MCF 10A (cell line): ENCODE data around the gene NCEH1. TPM values are rescaled to one million over a fixed set of nuclear protein-coding genes. Genes with fewer than 3 reads are reported as not detected.

Experiments used
- BruUV-seq: library from RNA; stranded (reverse); fragments of 400-500 nt; replicated peaks from 2 replicates; lab custom pipeline; 2021; lab: Mats Ljungman, UMichigan
- CTCF ChIA-PET: fragments of 300-600 bp; sonication (Branson Sonifier 250); formaldehyde crosslinking; extraction: SDS; loops from one replicate; lab custom pipeline; 2021; ENCODE audit warnings: antibody characterized with exemption, inconsistent platforms; lab: Yijun Ruan, JAX
- POLR2A ChIA-PET: fragments of 300-600, 350-650 bp; sonication (Branson Sonifier 250); formaldehyde crosslinking; extraction: SDS; loops from one replicate; lab custom pipeline; 2020; ENCODE audit warnings: antibody characterized with exemption, inconsistent platforms; lab: Yijun Ruan, JAX
- DNase-seq: peaks from one replicate; pipeline ENCODE4 v3.0.0-alpha.2; 2018; ENCODE audit not compliant: unreplicated experiment
- H3K27ac Mint-ChIP-seq: one replicate; pipeline ENCODE4 v1.8.0; 2022; ENCODE audit warnings: mild to moderate bottlenecking, low read depth, mixed read lengths; ENCODE audit not compliant: unreplicated experiment
- H3K27me3 Mint-ChIP-seq: one replicate; pipeline ENCODE4 v1.8.0; 2022; ENCODE audit warnings: mixed read lengths; ENCODE audit not compliant: insufficient read depth, unreplicated experiment
- H3K36me3 Mint-ChIP-seq: one replicate; pipeline ENCODE4 v1.8.0; 2022; ENCODE audit warnings: mild to moderate bottlenecking, moderate library complexity, mixed read lengths; ENCODE audit not compliant: insufficient read depth, unreplicated experiment
- H3K4me1 Mint-ChIP-seq: one replicate; pipeline ENCODE4 v1.8.0; 2022; ENCODE audit warnings: mixed read lengths; ENCODE audit not compliant: insufficient read depth, unreplicated experiment
- H3K4me3 Mint-ChIP-seq: one replicate; pipeline ENCODE4 v1.8.0; 2022; ENCODE audit warnings: mild to moderate bottlenecking, moderate library complexity, mixed read lengths; ENCODE audit not compliant: unreplicated experiment
- H3K9me3 Mint-ChIP-seq: one replicate; pipeline ENCODE4 v1.8.0; 2022; ENCODE audit warnings: mixed read lengths; ENCODE audit not compliant: unreplicated experiment
- intact Hi-C: fragments of 100-400 bp; cut with micrococcal nuclease; formaldehyde crosslinking; loops from 2 replicates; pipeline ENCODE4 v1.14.1; 2022
- total RNA-seq: library from RNA; stranded (reverse); gene quantifications from 2 replicates; pipeline ENCODE4 v1.2.3, GENCODE V29; 2022
- TF ChIP-seq, protein P1 (sequence below): fragments of 200-600 bp; IDR thresholded peaks from one replicate; pipeline ENCODE4 v1.8.0; 2022; ENCODE audit warnings: antibody characterized with exemption, mild to moderate bottlenecking; ENCODE audit not compliant: unreplicated experiment

The NCEH1 gene
- total RNA-seq, 1 experiment from 2014 or later: 28.8 TPM

DNA sequence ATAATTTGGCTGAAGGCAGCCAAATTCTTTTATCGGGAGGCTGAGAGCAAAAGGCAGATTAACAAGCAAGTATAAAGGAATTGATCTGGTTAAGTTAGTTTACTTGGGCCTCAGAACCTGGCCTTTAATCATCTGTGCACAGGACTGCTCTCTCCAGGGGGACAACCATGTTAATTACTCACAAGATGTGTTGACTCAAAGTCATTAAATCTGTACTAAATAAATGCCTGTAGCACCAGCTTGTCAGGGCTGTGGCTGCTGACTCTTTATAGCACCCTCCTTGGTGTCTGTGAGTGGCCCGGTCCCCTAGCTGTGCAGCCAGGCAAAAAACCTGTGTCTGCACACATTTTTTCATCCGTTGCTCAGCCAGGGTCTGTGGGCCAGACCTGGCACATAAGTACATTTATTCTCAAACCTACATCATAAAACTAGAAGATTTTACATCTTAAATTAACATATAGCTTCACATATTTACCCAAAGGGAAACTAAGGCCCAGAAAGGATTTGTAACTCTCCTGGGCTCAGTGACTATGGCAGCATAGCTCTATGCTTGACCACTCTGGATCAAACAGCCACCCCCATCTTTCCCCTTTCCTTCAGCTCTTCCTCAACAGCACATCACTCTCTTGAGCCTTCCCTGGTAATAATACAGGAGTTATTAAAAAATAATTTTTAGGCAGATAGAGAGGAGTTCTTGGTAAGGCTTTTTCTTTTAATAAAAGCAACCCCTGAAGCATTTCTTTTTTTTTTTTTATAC, 51.4 kb downstream of the NCEH1 start:
- CTCF ChIA-PET: interaction anchor here (0.7 to 2.0 kb wide), 7 partner anchors 8 to 182 kb away, joined by 4 to 14 read pairs (median 4); no protein-coding TSS in a partner anchor
- peak overlapping the region; percentile 20 for H3K27ac Mint-ChIP-seq
- no peaks in the 10 kb centered on the region for H3K9me3 Mint-ChIP-seq
- POLR2A ChIA-PET: interaction anchor here (1.5 kb wide), 1 partner anchor 13 kb away, joined by 5 read pairs; no protein-coding TSS in a partner anchor
- TF ChIP-seq, protein P1, sequence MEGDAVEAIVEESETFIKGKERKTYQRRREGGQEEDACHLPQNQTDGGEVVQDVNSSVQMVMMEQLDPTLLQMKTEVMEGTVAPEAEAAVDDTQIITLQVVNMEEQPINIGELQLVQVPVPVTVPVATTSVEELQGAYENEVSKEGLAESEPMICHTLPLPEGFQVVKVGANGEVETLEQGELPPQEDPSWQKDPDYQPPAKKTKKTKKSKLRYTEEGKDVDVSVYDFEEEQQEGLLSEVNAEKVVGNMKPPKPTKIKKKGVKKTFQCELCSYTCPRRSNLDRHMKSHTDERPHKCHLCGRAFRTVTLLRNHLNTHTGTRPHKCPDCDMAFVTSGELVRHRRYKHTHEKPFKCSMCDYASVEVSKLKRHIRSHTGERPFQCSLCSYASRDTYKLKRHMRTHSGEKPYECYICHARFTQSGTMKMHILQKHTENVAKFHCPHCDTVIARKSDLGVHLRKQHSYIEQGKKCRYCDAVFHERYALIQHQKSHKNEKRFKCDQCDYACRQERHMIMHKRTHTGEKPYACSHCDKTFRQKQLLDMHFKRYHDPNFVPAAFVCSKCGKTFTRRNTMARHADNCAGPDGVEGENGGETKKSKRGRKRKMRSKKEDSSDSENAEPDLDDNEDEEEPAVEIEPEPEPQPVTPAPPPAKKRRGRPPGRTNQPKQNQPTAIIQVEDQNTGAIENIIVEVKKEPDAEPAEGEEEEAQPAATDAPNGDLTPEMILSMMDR: no peak
- BruUV-seq: no TSS peak
- H3K4me1 Mint-ChIP-seq: peaks cover 9% of the 10 kb centered on the region
- DNase-seq: no peak
- peaks cover 6% of the 10 kb centered on the region for H3K36me3 Mint-ChIP-seq
- H3K4me3 Mint-ChIP-seq: no peak overlapping the region
- no peaks in the 10 kb centered on the region for H3K27me3 Mint-ChIP-seq
- intact Hi-C loops: no loop called here

DNA sequence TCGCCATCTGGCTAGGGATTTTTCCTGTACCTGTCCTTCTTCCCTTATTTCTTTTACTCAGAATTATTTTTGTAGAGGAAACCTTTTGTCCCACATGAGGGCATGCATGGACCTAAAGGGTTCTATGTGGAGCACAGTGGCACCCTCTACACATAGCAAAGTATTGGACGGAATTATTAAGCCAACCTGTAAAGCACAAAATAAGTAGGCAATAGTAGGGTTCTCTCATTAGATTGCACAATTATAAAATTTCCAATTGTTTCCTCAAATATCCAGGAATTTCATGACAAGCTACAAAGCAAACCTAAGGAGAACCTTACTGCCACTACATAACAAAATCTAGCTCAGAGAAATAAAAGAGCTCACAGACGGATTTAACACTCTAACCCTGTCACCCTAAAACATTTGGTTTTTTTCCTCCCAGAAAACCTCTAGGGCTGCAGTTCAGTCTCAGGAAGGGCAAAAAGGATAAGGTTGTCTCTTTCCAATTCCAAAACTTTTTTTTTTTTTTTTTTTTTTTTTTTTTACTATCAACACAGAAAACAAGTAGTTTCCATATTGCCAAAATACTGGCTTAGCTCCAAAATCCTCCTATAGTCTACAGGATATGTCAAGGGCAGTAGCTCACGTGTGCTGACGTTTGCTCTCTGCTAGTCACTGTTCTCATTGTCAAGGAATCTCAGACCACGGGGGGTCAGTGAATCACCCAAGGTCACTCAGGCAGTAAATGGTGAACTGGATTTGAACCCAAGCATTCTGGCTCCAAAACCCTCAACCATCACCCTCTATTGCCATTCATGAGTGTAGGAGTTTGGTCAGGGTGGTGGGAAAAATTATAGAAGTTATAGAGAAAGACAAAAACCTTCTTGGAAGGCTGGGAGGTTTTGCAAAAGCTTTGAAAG, 52.3 kb downstream of the NCEH1 start:
- H3K4me3 Mint-ChIP-seq: no peak overlapping the region
- CTCF ChIA-PET: interaction anchor here (0.6 to 2.0 kb wide), 10 partner anchors 9 to 181 kb away, joined by 3 to 14 read pairs (median 4); no protein-coding TSS in a partner anchor
- intact Hi-C loops: no loop called here

DNA sequence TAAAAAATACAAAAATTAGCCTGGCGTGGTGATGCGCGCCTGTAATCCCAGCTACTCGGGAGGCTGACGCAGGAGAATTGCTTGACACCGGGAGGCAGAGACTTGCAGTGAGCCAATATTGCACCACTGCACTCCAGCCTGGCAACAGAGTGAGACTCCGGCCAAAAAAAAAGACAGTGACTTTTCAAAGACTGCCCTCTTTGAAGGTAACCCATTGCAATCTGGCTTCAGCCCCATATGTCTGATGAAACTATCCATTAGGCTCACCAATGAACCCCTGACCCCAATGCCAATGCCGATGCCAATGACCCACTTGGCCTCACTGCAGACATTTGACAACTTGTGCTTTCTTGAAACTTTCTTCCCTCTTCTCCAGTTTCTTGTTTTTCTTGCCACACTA, 54.3 kb downstream of the NCEH1 start:
- ChIA-PET POLR2A (no interaction called here), CTCF (interaction anchor here (1.1 kb wide), 1 partner anchor 17 kb away, joined by 4 read pairs; no protein-coding TSS in a partner anchor)

More for the DNA sequence above, 52.3 kb downstream of the NCEH1 start:
- POLR2A ChIA-PET: interaction anchor here (1.3 to 1.5 kb wide), 2 partner anchors 13 to 36 kb away, joined by 3 to 5 read pairs; no protein-coding TSS in a partner anchor
- H3K27me3 Mint-ChIP-seq: no peaks in the 10 kb centered on the region
- peaks cover 9% of the 10 kb centered on the region for H3K4me1 Mint-ChIP-seq
- no peaks in the 10 kb centered on the region for H3K9me3 Mint-ChIP-seq
- TF ChIP-seq, protein P1: no peak
- peak; percentile 88 for DNase-seq
- H3K27ac Mint-ChIP-seq: peak overlapping the region; percentile 20
- no TSS peak for BruUV-seq
- H3K36me3 Mint-ChIP-seq: peaks cover 6% of the 10 kb centered on the region

More for the DNA sequence above, 54.3 kb downstream of the NCEH1 start:
- no TSS peak for BruUV-seq
- H3K4me1 Mint-ChIP-seq: peaks cover 9% of the 10 kb centered on the region
- H3K9me3 Mint-ChIP-seq: no peaks in the 10 kb centered on the region
- no peaks in the 10 kb centered on the region for H3K27me3 Mint-ChIP-seq
- TF ChIP-seq, protein P1: no peak
- no peaks in the 10 kb centered on the region for H3K36me3 Mint-ChIP-seq
- no peak overlapping the region for H3K27ac Mint-ChIP-seq
- no peak overlapping the region for H3K4me3 Mint-ChIP-seq
- intact Hi-C loops: no loop called here
- no peak for DNase-seq
